Activated naive CD4-positive, alpha-beta T cell (primary cell): ENCODE data around the gene EGR1.

Source experiments
- DNase-seq, 4 experiments: peaks; one replicate each; lab custom pipeline; 2025; lab: John Stamatoyannopoulos, UW

Gene EGR1

DNA sequence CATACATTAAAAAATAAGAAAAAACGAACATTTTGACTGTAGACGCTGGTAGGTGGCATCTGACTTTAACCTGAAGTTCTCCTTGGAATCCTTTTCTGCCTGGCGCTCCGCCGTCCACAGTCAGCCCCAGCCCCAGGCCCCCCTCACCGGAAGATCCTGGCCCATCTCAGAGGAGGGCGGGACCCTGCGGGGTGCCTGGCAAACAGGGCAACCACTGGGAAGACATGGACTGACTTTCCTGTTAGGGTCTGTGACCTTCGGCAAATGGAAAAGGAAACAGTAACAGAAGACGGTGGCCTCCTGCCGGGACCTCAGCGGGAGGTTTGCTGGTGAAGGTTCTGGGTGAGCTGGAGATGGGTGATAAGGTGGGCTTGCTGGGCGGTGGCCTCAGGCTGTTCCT, 11.7 kb upstream of the EGR1 start:
- no peak for DNase-seq

- no peak for DNase-seq
Measured at GRCh38 chr5:138454121-138454520, 11.2 kb upstream of the EGR1 start.

DNA sequence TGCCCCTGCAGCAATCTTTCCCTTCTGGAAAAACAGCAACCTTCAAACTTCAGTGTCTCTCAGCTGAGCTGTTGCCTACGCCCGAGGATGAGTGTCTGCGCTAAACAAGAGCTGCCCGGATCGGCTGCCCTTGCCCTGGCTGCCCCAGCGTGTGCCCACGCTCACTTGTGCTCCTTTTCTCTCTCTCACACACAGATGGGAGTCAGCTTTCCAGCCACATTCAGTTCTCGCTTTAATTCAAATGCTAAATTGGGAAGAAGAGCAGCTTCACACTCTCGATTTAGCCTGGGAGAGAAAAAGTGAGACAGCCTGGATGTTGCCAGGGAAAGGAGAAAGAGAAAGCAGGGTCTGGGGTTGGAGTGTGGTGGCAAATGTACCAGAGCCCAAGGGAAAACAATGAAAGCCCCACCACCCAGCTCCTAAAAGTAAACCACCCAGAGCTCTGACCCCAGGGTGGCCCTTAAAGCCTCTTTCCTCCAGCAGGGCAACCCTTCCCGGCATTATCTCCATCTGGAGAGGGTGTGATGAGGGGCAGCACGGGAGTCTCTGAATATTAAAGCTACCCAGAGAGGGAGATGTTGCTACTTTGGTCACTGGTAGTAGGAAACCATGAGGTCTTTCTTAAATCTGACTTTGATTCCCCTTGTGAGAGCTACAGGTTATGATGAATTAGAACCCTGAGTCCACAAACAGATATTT, 9.9 kb upstream of the EGR1 start:
- no peak for DNase-seq

GRCh38 chr5:138457531-138458275, 7.6 kb upstream of the EGR1 start:
- DNase-seq, result no peak

- no peak for DNase-seq
Measured at GRCh38 chr5:138458384-138458783, 6.9 kb upstream of the EGR1 start.

DNA sequence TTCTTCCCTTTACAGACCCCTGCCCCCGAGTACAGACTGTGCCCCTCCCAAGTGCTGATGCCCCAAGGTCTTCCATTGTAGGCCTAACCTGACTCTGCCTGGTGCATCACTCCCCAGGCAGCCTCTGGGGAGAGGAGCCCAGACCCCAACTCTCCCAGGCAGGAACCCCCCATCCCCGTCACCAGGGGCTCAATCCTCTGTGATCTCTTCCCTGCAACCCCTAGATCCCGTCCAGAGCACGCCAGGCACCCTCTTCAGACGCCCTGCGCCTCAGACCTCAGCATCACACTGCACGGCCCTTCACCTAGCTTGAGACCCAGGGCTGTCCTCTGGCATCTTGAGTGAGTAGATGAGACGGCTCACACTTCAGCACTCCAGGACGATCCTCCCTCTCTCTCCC, 6.4 kb upstream of the EGR1 start:
- DNase-seq, result no peak

DNA sequence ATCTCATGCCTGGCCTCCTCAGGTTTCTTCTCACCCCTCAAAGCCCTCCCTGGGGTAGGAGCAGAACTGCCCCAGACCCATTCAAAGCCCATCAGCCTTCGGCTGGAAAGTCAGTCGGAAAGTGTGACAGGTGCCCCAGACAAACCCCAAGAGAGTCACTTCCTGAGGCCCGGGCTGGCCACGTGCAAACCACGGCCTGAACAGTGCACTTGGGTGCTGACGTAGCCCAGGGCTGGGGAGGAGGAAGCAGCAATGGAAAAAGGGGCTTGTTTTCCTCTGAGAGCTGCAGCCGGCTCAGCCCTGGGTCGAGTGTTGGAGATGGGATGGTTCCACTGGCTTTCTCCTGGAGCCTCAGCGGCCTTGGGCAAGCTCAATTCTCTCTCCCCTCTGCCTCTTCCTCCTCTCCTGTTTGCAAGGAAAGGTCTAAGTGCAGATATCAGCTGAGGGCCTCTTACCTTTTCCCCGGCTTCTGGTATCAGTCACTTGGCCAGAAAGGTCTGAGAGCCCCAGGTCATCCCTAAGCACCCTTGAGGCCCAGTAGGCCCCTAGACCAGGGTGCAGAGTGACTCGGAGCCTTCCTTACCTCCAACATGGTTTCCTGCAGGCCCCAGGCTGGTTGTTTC, 5.9 kb upstream of the EGR1 start:
- DNase-seq, result peak; percentile 54 to 61 (median 56)

GRCh38 chr5:138460032-138460693, 5.1 kb upstream of the EGR1 start:
- no peak for DNase-seq

DNA sequence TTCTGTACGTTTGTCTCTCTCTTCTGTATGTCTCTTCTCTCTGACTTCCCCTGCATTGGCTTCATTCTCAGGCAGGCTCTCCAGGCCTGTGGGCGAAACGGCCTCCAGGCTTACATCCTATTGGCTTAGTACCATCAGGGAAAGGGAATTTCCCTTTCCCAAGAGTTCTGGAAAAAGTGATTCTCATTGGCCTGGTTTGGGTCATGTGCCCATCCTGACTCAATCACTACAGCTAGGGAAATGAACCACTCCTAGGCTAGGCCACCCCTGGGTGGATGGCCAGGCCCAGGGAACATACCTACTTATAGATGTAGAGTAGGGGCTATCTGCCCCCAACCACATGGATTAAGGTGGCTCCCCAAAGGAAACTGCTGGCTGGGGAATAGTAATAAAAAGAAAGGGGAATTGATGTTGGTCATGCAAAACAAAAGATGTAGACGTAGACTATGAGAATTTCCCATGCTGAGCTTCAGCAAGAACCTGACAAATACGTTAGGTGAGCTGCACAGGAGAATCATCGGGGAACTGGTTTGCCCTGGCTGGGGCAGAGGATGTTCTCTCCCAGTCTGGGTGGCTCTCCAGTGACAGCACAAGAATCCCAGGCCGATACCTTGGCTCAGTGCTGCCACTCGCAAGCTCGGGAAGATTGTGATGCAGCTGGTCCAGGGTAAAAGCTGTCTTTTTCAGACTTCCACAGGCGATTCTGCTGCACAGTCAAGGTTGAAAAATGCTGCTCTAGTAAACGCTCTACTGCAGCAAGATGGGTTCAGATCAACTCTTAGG, 3.7 kb upstream of the EGR1 start:
- DNase-seq, result no peak

DNA sequence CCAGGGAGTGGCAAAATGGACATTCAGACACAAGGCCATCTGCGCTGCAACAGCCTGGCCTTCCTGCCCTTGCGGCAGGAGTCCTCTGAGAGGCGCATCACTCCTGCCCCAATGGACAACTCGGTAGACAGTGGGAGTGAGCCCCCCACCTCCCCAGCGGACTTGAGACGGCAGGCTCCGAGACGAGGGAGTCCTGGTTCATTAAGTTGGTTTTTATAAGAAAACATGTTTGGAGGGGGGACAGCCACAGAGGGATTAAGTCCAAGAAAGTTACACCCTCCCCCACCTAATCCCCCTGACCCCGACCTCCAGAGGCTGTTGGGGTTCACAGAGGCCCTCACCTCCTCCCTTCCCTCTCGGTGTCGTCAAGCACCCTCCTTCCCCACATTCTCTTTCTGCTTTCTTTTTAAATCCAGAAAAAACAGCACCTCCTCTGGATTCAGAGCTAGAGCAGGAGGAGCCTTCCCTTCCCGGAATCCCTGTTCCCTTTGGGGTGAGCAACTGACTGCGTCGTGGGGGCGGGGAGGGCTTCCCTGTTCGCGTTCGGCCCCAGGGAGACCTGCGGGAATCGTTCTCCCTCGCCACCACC, 1.8 kb upstream of the EGR1 start:
- no peak for DNase-seq

- DNase-seq, result peak; percentile 77 to 93 (median 84)
Measured at GRCh38 chr5:138464008-138464387, 1.3 kb upstream of the EGR1 start.

- peak; percentile 87 to 92 (median 90) for DNase-seq
Measured at GRCh38 chr5:138464388-138465260, 655 bp upstream of the EGR1 start.

DNA sequence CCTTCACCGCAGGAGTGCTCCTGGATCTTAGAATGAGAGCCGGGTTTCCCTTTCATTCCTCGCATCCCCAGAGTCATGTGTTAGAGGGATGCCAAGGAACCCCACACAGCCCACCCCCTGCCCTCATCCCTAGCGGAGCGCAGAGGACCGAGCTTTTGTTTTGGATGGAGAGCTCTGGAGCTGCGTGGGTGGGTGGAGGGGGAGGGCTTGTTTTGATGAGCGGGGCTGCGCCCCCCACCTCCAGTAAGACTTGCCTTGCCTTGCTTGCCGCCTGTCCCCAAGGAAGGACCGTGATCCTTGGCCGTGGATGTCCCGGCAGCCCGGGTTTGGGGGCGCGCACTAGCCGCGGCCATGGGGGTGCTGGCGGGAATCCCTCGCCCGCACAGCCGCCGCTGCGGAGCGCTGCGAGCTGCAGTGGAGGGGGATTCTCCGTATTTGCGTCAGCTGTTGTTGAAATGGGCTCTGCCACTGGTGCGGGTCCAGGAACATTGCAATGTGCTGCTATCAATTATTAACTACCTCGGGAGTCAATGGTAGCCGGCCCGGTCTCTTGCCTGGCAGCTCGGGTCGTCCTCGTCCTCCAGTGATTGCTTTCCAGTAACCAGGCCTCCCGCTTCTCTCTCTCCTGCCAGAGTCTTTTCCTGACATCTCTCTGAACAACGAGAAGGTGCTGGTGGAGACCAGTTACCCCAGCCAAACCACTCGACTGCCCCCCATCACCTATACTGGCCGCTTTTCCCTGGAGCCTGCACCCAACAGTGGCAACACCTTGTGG, 1.0 kb downstream of the EGR1 start:
- no peak for DNase-seq

DNA sequence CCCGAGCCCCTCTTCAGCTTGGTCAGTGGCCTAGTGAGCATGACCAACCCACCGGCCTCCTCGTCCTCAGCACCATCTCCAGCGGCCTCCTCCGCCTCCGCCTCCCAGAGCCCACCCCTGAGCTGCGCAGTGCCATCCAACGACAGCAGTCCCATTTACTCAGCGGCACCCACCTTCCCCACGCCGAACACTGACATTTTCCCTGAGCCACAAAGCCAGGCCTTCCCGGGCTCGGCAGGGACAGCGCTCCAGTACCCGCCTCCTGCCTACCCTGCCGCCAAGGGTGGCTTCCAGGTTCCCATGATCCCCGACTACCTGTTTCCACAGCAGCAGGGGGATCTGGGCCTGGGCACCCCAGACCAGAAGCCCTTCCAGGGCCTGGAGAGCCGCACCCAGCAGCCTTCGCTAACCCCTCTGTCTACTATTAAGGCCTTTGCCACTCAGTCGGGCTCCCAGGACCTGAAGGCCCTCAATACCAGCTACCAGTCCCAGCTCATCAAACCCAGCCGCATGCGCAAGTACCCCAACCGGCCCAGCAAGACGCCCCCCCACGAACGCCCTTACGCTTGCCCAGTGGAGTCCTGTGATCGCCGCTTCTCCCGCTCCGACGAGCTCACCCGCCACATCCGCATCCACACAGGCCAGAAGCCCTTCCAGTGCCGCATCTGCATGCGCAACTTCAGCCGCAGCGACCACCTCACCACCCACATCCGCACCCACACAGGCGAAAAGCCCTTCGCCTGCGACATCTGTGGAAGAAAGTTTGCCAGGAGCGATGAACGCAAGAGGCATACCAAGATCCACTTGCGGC, 1.8 kb downstream of the EGR1 start:
- no peak for DNase-seq

GRCh38 chr5:138467711-138468132, 2.4 kb downstream of the EGR1 start:
- DNase-seq, result no peak

DNA sequence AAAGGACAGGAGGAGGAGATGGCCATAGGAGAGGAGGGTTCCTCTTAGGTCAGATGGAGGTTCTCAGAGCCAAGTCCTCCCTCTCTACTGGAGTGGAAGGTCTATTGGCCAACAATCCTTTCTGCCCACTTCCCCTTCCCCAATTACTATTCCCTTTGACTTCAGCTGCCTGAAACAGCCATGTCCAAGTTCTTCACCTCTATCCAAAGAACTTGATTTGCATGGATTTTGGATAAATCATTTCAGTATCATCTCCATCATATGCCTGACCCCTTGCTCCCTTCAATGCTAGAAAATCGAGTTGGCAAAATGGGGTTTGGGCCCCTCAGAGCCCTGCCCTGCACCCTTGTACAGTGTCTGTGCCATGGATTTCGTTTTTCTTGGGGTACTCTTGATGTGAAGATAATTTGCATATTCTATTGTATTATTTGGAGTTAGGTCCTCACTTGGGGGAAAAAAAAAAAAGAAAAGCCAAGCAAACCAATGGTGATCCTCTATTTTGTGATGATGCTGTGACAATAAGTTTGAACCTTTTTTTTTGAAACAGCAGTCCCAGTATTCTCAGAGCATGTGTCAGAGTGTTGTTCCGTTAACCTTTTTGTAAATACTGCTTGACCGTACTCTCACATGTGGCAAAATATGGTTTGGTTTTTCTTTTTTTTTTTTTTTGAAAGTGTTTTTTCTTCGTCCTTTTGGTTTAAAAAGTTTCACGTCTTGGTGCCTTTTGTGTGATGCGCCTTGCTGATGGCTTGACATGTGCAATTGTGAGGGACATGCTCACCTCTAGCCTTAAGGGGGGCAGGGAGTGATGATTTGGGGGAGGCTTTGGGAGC, 3.1 kb downstream of the EGR1 start:
- no peak for DNase-seq

DNA sequence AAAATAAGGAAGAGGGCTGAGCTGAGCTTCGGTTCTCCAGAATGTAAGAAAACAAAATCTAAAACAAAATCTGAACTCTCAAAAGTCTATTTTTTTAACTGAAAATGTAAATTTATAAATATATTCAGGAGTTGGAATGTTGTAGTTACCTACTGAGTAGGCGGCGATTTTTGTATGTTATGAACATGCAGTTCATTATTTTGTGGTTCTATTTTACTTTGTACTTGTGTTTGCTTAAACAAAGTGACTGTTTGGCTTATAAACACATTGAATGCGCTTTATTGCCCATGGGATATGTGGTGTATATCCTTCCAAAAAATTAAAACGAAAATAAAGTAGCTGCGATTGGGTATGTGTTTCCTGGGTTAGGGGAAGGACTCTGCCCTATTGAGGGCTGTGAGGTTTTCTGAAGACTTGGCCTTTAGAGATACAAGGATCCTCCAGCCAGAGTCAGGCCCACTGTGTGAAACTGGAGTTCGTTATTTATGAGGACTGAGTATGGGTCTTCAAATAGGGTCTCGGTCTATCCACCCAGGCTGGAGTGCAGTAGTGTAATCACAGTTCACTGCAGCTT, 3.8 kb downstream of the EGR1 start:
- DNase-seq, result no peak
